HCT116 (cell line): Measurements from ENCODE around the gene HOXD9. TPM values are rescaled to one million over a fixed set of nuclear protein-coding genes. Genes with fewer than 3 reads are reported as not detected.

ENCODE experiments used
- ATAC-seq: fragments of 200-7000 bp; cut with Tn5 transposase; 2 replicates; pipeline ENCODE4 v1.9.1; 2020; ENCODE audit warnings: mild to moderate bottlenecking, moderate library complexity
- BruUV-seq: library from RNA; stranded (reverse); fragments of 400-500 nt; replicated peaks from 2 replicates; lab custom pipeline; 2021; lab: Mats Ljungman, UMichigan
- CTCF ChIA-PET: fragments of 300-600 bp; sonication (Branson Sonifier 250); formaldehyde crosslinking; loops from one replicate; lab custom pipeline; 2021; ENCODE audit warnings: antibody characterized with exemption; lab: Charles Lee
- POLR2A ChIA-PET: fragments of 300-600, 350-600 bp; sonication (Branson Sonifier 250); formaldehyde crosslinking; loops from one replicate; lab custom pipeline; 2021; ENCODE audit warnings: antibody characterized with exemption; lab: Charles Lee
- RAD21 ChIA-PET, 2 experiments: fragments of 300-600 bp; sonication (Branson Sonifier 250); formaldehyde crosslinking; loops; one replicate each; lab custom pipeline; 2023; ENCODE audit warnings: low total read pairs in 2 of 2; ENCODE audit not compliant: uncharacterized antibody in 2 of 2, unreplicated experiment in 2 of 2, low non-redundant PET in 1 of 2; lab: Charles Lee
- DNase-seq: peaks from one replicate; pipeline ENCODE4 v3.0.0-alpha.2; 2010; ENCODE audit warnings: low read depth, low spot score
- H2AFZ ChIP-seq: fragments of 200-600 bp; shearing (Covaris generic), sonication (generic); 2 replicates; pipeline ENCODE4 v1.6.1; 2017; ENCODE audit warnings: low read depth, mixed run types, mixed read lengths, antibody characterized with exemption, low read length; ENCODE audit not compliant: poor library complexity, severe bottlenecking
- H3K27ac ChIP-seq: 2 replicates; pipeline ENCODE4 v1.5.1; 2012; ENCODE audit warnings: low read depth, low read length
- H3K27me3 ChIP-seq: fragments of 200-600 bp; sonication (generic); 2 replicates; pipeline ENCODE4 v1.6.1; 2016; ENCODE audit warnings: mixed run types, low read length, mixed read lengths; ENCODE audit not compliant: insufficient read depth
- H3K36me3 ChIP-seq, 2 experiments: fragments of 200-500 bp in 1 of 2; fragments of 200-600 bp in 1 of 2; sonication (Bioruptor generic) in 1 of 2; sonication (generic) in 1 of 2; 2 replicates each; pipeline versions ENCODE4 v1.5.1 to v1.6.1; 2014 to 2016; ENCODE audit warnings: low read length in 2 of 2, inconsistent platforms in 1 of 2, mixed read lengths in 1 of 2, mixed run types in 1 of 2; ENCODE audit not compliant: insufficient read depth in 2 of 2, control insufficient read depth in 1 of 2
- H3K4me1 ChIP-seq, 2 experiments: fragments of 200-600 bp in 1 of 2; sonication (generic) in 1 of 2; 2 replicates each; pipeline versions ENCODE4 v1.5.1 to v1.6.1; 2012 to 2017; ENCODE audit warnings: low read length in 2 of 2, inconsistent platforms in 1 of 2, mild to moderate bottlenecking in 1 of 2, mixed read lengths in 1 of 2, mixed run types in 1 of 2, moderate library complexity in 1 of 2; ENCODE audit not compliant: insufficient read depth in 2 of 2, control insufficient read depth in 1 of 2
- H3K4me2 ChIP-seq: fragments of 200-600 bp; sonication (generic); 2 replicates; pipeline ENCODE4 v1.6.1; 2017; ENCODE audit warnings: mixed run types, low read length, mixed read lengths
- H3K4me3 ChIP-seq, 2 experiments: fragments of 200-600 bp in 1 of 2; sonication (generic) in 1 of 2; replicated peaks in 1 of 2; 2 replicates each; pipeline ENCODE4 v1.5.1; 2011 to 2016; ENCODE audit warnings: low read length in 2 of 2, control low read depth in 1 of 2, low read depth in 1 of 2, mild to moderate bottlenecking in 1 of 2, mixed read lengths in 1 of 2, mixed run types in 1 of 2
- H3K79me2 ChIP-seq: fragments of 200-600 bp; sonication (generic); 2 replicates; pipeline ENCODE4 v1.6.1; 2017; ENCODE audit warnings: mild to moderate bottlenecking, mixed run types, low read length, moderate library complexity, mixed read lengths; ENCODE audit not compliant: insufficient read depth
- H3K9ac ChIP-seq: fragments of 200-600 bp; sonication (generic); 2 replicates; pipeline ENCODE4 v1.6.1; 2016; ENCODE audit warnings: low read length, mixed read lengths
- H3K9me2 ChIP-seq: fragments of 200-600 bp; sonication (generic), shearing (Covaris generic); 2 replicates; pipeline ENCODE4 v1.6.1; 2017; ENCODE audit warnings: mixed run types, mild to moderate bottlenecking, moderate library complexity; ENCODE audit not compliant: insufficient read depth
- H3K9me3 ChIP-seq, 2 experiments: fragments of 200-500 bp in 1 of 2; fragments of 200-600 bp in 1 of 2; sonication (Bioruptor generic) in 1 of 2; sonication (generic) in 1 of 2; 2 replicates each; pipeline ENCODE4 v1.6.1; 2014 to 2017; ENCODE audit warnings: low read length in 2 of 2, mixed read lengths in 2 of 2, inconsistent platforms in 1 of 2, low read depth in 1 of 2, mild to moderate bottlenecking in 1 of 2, mixed run types in 1 of 2, moderate library complexity in 1 of 2; ENCODE audit not compliant: control insufficient read depth in 1 of 2, insufficient read depth in 1 of 2
- H4K20me1 ChIP-seq: fragments of 200-600 bp; sonication (generic), shearing (Covaris generic); 2 replicates; pipeline ENCODE4 v1.6.1; 2017; ENCODE audit warnings: mixed run types, mild to moderate bottlenecking, moderate library complexity; ENCODE audit not compliant: insufficient read depth
- CBX3 ChIP-seq: IDR thresholded peaks from 2 replicates; pipeline ENCODE4 v1.6.1; 2012; ENCODE audit warnings: low read depth
- CEBPB ChIP-seq: IDR thresholded peaks from 2 replicates; pipeline ENCODE4 v1.6.1; 2012; ENCODE audit warnings: low read depth
- EGR1 ChIP-seq: IDR thresholded peaks from 2 replicates; pipeline ENCODE4 v1.6.1; 2012; ENCODE audit warnings: low read depth
- FOSL1 ChIP-seq: IDR thresholded peaks from 2 replicates; pipeline ENCODE4 v1.6.1; 2012; ENCODE audit warnings: low read depth
- JUND ChIP-seq: IDR thresholded peaks from 2 replicates; pipeline ENCODE4 v1.6.1; 2012
- POLR2AphosphoS5 ChIP-seq: IDR thresholded peaks from 2 replicates; pipeline ENCODE4 v1.6.1; 2011; ENCODE audit warnings: mild to moderate bottlenecking, low read depth, low read length, moderate library complexity
- RAD21 ChIP-seq: IDR thresholded peaks from 2 replicates; pipeline ENCODE4 v1.6.1; 2012; ENCODE audit warnings: low read depth, mild to moderate bottlenecking
- SIN3A ChIP-seq: IDR thresholded peaks from 2 replicates; pipeline ENCODE4 v1.6.1; 2012; ENCODE audit warnings: low read depth
- SP1 ChIP-seq: IDR thresholded peaks from 2 replicates; pipeline ENCODE4 v1.6.1; 2012; ENCODE audit warnings: low read depth
- SRF ChIP-seq: IDR thresholded peaks from 2 replicates; pipeline ENCODE4 v1.6.1; 2012; ENCODE audit warnings: low read depth
- TCF7L2 ChIP-seq: IDR thresholded peaks from 2 replicates; pipeline ENCODE4 v1.7.0; 2011; ENCODE audit warnings: borderline replicate concordance, inconsistent platforms; ENCODE audit not compliant: insufficient read depth, insufficient read length; ENCODE audit errors: extremely low read depth
- YY1 ChIP-seq: IDR thresholded peaks from 2 replicates; pipeline ENCODE4 v1.6.1; 2011; ENCODE audit warnings: low read length, low read depth, moderate library complexity, mild to moderate bottlenecking; ENCODE audit not compliant: insufficient replicate concordance; ENCODE audit errors: extremely low read depth
- intact Hi-C: fragments of 100-400 bp; cut with micrococcal nuclease; formaldehyde crosslinking; loops from 2 replicates; pipeline ENCODE4 v1.10.0; 2022
- total RNA-seq: library from RNA; stranded (reverse); gene quantifications from one replicate; pipeline ENCODE4 v1.2.1, GENCODE V29; 2021; ENCODE audit not compliant: unreplicated experiment
- TF ChIP-seq, protein P1 (sequence below): IDR thresholded peaks from 2 replicates; pipeline ENCODE4 v1.6.1; 2012
- TF ChIP-seq, protein P2 (sequence below), 3 experiments: fragments of 200-600 bp in 1 of 3; sonication (generic) in 1 of 3; IDR thresholded peaks in 2 of 3; conservative IDR thresholded peaks in 1 of 3; 2 replicates each; pipeline ENCODE4 v1.5.1; 2012 to 2017; ENCODE audit warnings: low read depth in 2 of 3, low read length in 2 of 3, antibody characterized with exemption in 1 of 3, borderline replicate concordance in 1 of 3, control low read depth in 1 of 3, mild to moderate bottlenecking in 1 of 3, mixed read lengths in 1 of 3, mixed run types in 1 of 3, moderate library complexity in 1 of 3; ENCODE audit not compliant: insufficient read depth in 1 of 3
- TF ChIP-seq, protein P3 (sequence below): IDR thresholded peaks from 2 replicates; pipeline ENCODE4 v1.6.1; 2012

The HOXD9 gene
- total RNA-seq, 1 experiment from 2014 or later: not detected

DNA sequence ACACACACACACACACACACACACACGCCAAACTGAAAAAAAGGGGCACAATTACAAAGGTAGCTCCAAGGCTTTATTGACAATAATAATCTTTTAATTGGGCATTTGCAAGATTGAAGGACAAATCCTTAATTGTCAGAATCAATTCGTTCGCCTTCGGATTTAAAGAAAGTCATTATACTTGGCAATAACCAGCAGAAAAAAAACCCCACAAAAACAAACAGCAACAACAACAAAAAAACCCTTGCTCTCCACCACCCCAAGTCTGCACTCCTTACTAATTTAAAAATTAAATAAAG is 5.2 kb downstream of the HOXD9 start:
- ChIA-PET CTCF (interaction anchor here (0.8 to 3.9 kb wide), 22 partner anchors 9 to 1036 kb away, joined by 3 to 36 read pairs (median 7); no protein-coding TSS in a partner anchor), RAD21 (interaction anchor here in 1 of 2 experiments (0.6 to 1.5 kb wide), 2 partner anchors 327 to 1013 kb away, joined by 3 read pairs; no protein-coding TSS in a partner anchor), POLR2A (interaction anchor here (0.7 to 1.9 kb wide), 5 partner anchors 41 to 1035 kb away, joined by 3 to 5 read pairs (median 4); no protein-coding TSS in a partner anchor)
- no peak for ATAC-seq
- intact Hi-C loops: loop anchor here (1.0 to 5.0 kb wide), 7 partner anchors 511 to 1630 kb away; no protein-coding TSS in a partner anchor
- H3K79me2 ChIP-seq: no peaks in the 10 kb centered on the region
- peak overlapping the region; percentile 70 for H2AFZ ChIP-seq
- H4K20me1 ChIP-seq: no peaks in the 10 kb centered on the region
- no peaks in the 10 kb centered on the region for H3K9me3 ChIP-seq
- no peak for DNase-seq
- peak overlapping the region; percentile 51; the same call in 1 of the 2 replicates for H3K4me2 ChIP-seq
- H3K27ac ChIP-seq: no peak overlapping the region
- no peaks in the 10 kb centered on the region for H3K9me2 ChIP-seq
- no peaks in the 10 kb centered on the region for H3K36me3 ChIP-seq
- no peak for TF ChIP-seq RAD21
- TF ChIP-seq, all 23 proteins: peak for 0
- no TSS peak for BruUV-seq
- Histone ChIP-seq H3K27me3 (no peaks in the 10 kb centered on the region), H3K9ac (no peak overlapping the region), H3K4me1 (peaks cover 6 to 17% of the 10 kb centered on the region in 2 experiments; a peak in 3 of 4 replicates), H3K4me3 (no peak overlapping the region)

DNA sequence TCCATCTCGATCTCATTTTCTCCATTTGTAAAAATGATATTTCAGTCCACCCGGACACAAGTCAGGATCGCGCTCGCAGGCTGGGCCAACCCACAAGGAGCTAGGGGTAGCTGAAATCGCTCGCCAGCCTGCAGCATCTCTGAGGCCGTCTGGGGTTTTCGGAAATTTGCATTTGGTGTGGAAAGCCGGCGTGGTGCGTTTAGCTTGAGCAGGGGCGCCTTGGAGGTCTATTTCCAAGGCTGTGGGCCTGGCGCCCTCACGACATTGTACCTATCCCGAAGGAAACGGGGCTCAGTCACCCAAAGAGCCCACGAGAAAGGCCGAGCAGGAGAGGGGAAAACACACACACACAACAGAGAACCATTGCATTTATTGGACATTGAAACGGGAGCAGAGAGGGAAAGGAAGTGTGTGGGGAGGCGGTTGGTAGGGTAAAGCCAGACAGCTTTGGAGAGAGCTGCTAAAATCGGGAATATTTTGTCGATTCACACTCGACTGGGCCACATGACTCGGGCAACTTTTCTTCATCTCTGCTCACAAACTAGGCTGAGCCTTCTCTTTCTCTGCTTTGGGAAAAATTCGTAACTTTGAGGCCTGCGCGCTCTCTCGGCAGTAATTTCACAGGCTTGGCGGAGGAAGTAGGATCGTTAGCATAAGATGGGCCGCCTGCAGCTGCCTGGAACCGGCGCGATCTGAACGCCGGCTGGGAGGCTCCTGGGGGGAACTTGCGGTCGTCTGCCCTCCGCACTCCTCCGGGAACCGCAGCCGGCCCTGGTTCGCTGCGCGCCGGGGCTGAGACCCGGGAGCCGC is 5.9 kb downstream of the HOXD9 start:
- H3K36me3 ChIP-seq: no peaks in the 10 kb centered on the region
- H4K20me1 ChIP-seq: no peaks in the 10 kb centered on the region
- H3K9ac ChIP-seq: no peak overlapping the region
- no peak overlapping the region for H3K4me3 ChIP-seq
- no peaks in the 10 kb centered on the region for H3K9me2 ChIP-seq
- intact Hi-C loops: loop anchor here (5.0 kb wide), 3 partner anchors 704 to 1629 kb away; no protein-coding TSS in a partner anchor
- no peak for ATAC-seq
- no TSS peak for BruUV-seq
- POLR2A ChIA-PET: interaction anchor here (0.7 to 1.9 kb wide), 5 partner anchors 40 to 1034 kb away, joined by 3 to 5 read pairs (median 4); no protein-coding TSS in a partner anchor
- H3K79me2 ChIP-seq: no peaks in the 10 kb centered on the region
- H3K27me3 ChIP-seq: no peaks in the 10 kb centered on the region
- no peaks in the 10 kb centered on the region for H3K9me3 ChIP-seq
- peaks cover 6 to 17% of the 10 kb centered on the region in 2 experiments; a peak in 3 of 4 replicates for H3K4me1 ChIP-seq
- RAD21 ChIA-PET: no interaction called here
- H2AFZ ChIP-seq: no peak overlapping the region
- H3K27ac ChIP-seq: no peak overlapping the region
- CTCF ChIA-PET: interaction anchor here (1.0 to 3.9 kb wide), 10 partner anchors 318 to 1020 kb away, joined by 3 to 36 read pairs (median 16); no protein-coding TSS in a partner anchor
- H3K4me2 ChIP-seq: peak overlapping the region; percentile 84; the same call in 1 of the 2 replicates
- no peak for DNase-seq
- no peak for TF ChIP-seq TCF7L2
- TF ChIP-seq, protein P1, sequence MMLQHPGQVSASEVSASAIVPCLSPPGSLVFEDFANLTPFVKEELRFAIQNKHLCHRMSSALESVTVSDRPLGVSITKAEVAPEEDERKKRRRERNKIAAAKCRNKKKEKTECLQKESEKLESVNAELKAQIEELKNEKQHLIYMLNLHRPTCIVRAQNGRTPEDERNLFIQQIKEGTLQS: no peak
- TF ChIP-seq SP1: no peak
- no peak for TF ChIP-seq CBX3
- TF ChIP-seq EGR1: no peak
- TF ChIP-seq FOSL1: no peak
- TF ChIP-seq SRF: no peak
- TF ChIP-seq YY1: no peak
- TF ChIP-seq, protein P2, sequence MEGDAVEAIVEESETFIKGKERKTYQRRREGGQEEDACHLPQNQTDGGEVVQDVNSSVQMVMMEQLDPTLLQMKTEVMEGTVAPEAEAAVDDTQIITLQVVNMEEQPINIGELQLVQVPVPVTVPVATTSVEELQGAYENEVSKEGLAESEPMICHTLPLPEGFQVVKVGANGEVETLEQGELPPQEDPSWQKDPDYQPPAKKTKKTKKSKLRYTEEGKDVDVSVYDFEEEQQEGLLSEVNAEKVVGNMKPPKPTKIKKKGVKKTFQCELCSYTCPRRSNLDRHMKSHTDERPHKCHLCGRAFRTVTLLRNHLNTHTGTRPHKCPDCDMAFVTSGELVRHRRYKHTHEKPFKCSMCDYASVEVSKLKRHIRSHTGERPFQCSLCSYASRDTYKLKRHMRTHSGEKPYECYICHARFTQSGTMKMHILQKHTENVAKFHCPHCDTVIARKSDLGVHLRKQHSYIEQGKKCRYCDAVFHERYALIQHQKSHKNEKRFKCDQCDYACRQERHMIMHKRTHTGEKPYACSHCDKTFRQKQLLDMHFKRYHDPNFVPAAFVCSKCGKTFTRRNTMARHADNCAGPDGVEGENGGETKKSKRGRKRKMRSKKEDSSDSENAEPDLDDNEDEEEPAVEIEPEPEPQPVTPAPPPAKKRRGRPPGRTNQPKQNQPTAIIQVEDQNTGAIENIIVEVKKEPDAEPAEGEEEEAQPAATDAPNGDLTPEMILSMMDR (IDR thresholded peaks at IDR 0.05 in 2 of 3, conservative IDR thresholded peaks at IDR 0.05 in 1 of 3; ENCODE audit: borderline replicate concordance in 1 of 3, insufficient read depth in 1 of 3, low read depth in 2 of 3, low read length in 2 of 3): no peak
- TF ChIP-seq POLR2AphosphoS5: no peak
- no peak for TF ChIP-seq CEBPB
- no peak for TF ChIP-seq JUND
- TF ChIP-seq, protein P3, sequence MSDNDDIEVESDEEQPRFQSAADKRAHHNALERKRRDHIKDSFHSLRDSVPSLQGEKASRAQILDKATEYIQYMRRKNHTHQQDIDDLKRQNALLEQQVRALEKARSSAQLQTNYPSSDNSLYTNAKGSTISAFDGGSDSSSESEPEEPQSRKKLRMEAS: no peak
- no peak for TF ChIP-seq SIN3A
- no peak for TF ChIP-seq RAD21
